SK-N-SH treated with all-trans-retinoic acid at 6 μM for 48 hours (cell line): ENCODE measurements around the gene VAPA.

Experiments used
- ARNTL ChIP-seq: fragments of 450-650 bp; formaldehyde crosslinking; IDR thresholded peaks from 2 replicates; pipeline ENCODE4 v1.5.0; 2020; ENCODE audit warnings: low read depth, mild to moderate bottlenecking, moderate library complexity, borderline replicate concordance
- BACH2 ChIP-seq: fragments of 250-450 bp; sonication (Bioruptor Pico); IDR thresholded peaks from 2 replicates; pipeline ENCODE4 v1.9.0; 2021; ENCODE audit warnings: mild to moderate bottlenecking, borderline replicate concordance
- CSDC2 ChIP-seq: fragments of 250-450 bp; sonication (Bioruptor Pico); IDR thresholded peaks from 2 replicates; pipeline ENCODE4 v1.5.0; 2020; ENCODE audit warnings: mild to moderate bottlenecking, moderate library complexity
- OSR1 ChIP-seq: fragments of 250-450 bp; sonication (Bioruptor Pico); IDR thresholded peaks from 2 replicates; pipeline ENCODE4 v1.8.0; 2022; ENCODE audit warnings: moderate library complexity, mild to moderate bottlenecking, inconsistent platforms
- RARB ChIP-seq: fragments of 250-450 bp; sonication (Bioruptor Pico); IDR thresholded peaks from 2 replicates; pipeline ENCODE4 v1.8.0; 2021; ENCODE audit warnings: mild to moderate bottlenecking, moderate library complexity
- ZC3H10 ChIP-seq: fragments of 250-450 bp; sonication (Bioruptor Pico); IDR thresholded peaks from 2 replicates; pipeline ENCODE4 v1.5.1; 2021; ENCODE audit warnings: mild to moderate bottlenecking, moderate library complexity
- ZFP3 ChIP-seq: fragments of 250-450 bp; sonication (Bioruptor Pico); IDR thresholded peaks from 2 replicates; pipeline ENCODE4 v1.5.0; 2020; ENCODE audit warnings: mild to moderate bottlenecking, moderate library complexity
- ZFP30 ChIP-seq: fragments of 450-650 bp; formaldehyde crosslinking; IDR thresholded peaks from 2 replicates; pipeline ENCODE4 v1.5.0; 2022; ENCODE audit warnings: mild to moderate bottlenecking, moderate library complexity
- ZNF70 ChIP-seq: fragments of 450-650 bp; formaldehyde crosslinking; IDR thresholded peaks from 2 replicates; pipeline ENCODE4 v1.5.0; 2020; ENCODE audit warnings: mild to moderate bottlenecking, moderate library complexity
- ZNF8 ChIP-seq: fragments of 450-650 bp; formaldehyde crosslinking; IDR thresholded peaks from 2 replicates; pipeline ENCODE4 v1.5.0; 2020; ENCODE audit warnings: mild to moderate bottlenecking, moderate library complexity
- TF ChIP-seq, protein P1 (sequence below): fragments of 250-450 bp; sonication (Bioruptor Pico); IDR thresholded peaks from 2 replicates; pipeline ENCODE4 v1.8.0; 2020; ENCODE audit warnings: mild to moderate bottlenecking, moderate library complexity, borderline replicate concordance
- TF ChIP-seq, protein P2 (sequence below): fragments of 250-450 bp; sonication (Bioruptor Pico); IDR thresholded peaks from 2 replicates; pipeline ENCODE4 v1.8.0; 2021; ENCODE audit warnings: low read depth, mild to moderate bottlenecking, moderate library complexity, borderline replicate concordance
- TF ChIP-seq, protein P3 (sequence below): fragments of 250-450 bp; sonication (Bioruptor Pico); IDR thresholded peaks from 2 replicates; pipeline ENCODE4 v1.5.1; 2020; ENCODE audit warnings: low read depth, mild to moderate bottlenecking, moderate library complexity

DNA sequence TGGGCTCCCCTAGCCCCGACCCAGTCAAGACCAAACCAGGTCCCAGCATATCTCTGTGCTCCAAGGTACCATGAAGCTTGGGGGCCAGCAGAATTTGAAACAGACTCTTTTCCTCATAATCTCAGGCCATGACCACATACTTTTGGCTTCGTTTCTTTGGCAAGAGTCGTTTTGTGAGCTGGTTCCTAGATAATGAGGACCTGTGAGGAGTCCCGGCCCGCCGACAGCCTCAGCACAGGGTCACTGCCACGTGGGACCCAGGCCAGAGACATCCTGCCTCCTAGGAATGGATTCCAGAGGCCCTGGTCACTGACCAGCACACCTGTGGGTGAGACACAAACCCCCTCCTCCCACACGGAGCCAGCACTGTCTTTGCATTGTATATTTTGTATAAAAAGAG, 73.5 kb downstream of the VAPA start:
- TF ChIP-seq, protein P1, sequence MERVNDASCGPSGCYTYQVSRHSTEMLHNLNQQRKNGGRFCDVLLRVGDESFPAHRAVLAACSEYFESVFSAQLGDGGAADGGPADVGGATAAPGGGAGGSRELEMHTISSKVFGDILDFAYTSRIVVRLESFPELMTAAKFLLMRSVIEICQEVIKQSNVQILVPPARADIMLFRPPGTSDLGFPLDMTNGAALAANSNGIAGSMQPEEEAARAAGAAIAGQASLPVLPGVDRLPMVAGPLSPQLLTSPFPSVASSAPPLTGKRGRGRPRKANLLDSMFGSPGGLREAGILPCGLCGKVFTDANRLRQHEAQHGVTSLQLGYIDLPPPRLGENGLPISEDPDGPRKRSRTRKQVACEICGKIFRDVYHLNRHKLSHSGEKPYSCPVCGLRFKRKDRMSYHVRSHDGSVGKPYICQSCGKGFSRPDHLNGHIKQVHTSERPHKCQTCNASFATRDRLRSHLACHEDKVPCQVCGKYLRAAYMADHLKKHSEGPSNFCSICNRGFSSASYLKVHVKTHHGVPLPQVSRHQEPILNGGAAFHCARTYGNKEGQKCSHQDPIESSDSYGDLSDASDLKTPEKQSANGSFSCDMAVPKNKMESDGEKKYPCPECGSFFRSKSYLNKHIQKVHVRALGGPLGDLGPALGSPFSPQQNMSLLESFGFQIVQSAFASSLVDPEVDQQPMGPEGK (CRISPR knock-in tag) = no peak
- TF ChIP-seq CSDC2 (CRISPR knock-in tag) = no peak
- no peak for TF ChIP-seq ARNTL (CRISPR knock-in tag)
- TF ChIP-seq ZNF70 = no peak
- no peak for TF ChIP-seq BACH2
- TF ChIP-seq ZNF8 = no peak
- TF ChIP-seq, protein P2, sequence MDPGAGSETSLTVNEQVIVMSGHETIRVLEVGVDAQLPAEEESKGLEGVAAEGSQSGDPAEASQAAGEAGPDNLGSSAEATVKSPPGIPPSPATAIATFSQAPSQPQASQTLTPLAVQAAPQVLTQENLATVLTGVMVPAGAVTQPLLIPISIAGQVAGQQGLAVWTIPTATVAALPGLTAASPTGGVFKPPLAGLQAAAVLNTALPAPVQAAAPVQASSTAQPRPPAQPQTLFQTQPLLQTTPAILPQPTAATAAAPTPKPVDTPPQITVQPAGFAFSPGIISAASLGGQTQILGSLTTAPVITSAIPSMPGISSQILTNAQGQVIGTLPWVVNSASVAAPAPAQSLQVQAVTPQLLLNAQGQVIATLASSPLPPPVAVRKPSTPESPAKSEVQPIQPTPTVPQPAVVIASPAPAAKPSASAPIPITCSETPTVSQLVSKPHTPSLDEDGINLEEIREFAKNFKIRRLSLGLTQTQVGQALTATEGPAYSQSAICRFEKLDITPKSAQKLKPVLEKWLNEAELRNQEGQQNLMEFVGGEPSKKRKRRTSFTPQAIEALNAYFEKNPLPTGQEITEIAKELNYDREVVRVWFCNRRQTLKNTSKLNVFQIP = no peak
- TF ChIP-seq ZFP3 = no peak
- TF ChIP-seq, protein P3, sequence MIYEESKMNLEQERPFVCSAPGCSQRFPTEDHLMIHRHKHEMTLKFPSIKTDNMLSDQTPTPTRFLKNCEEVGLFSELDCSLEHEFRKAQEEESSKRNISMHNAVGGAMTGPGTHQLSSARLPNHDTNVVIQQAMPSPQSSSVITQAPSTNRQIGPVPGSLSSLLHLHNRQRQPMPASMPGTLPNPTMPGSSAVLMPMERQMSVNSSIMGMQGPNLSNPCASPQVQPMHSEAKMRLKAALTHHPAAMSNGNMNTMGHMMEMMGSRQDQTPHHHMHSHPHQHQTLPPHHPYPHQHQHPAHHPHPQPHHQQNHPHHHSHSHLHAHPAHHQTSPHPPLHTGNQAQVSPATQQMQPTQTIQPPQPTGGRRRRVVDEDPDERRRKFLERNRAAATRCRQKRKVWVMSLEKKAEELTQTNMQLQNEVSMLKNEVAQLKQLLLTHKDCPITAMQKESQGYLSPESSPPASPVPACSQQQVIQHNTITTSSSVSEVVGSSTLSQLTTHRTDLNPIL (CRISPR knock-in tag) = no peak
- TF ChIP-seq ZC3H10 = no peak
- TF ChIP-seq RARB (CRISPR knock-in tag) = no peak
- TF ChIP-seq OSR1 (CRISPR knock-in tag) = no peak
- no peak for TF ChIP-seq ZFP30 (CRISPR knock-in tag)
